Endothelial cell (in vitro differentiated cells): ENCODE data around the gene IBA57. TPM values are rescaled to one million over a fixed set of nuclear protein-coding genes. Genes with fewer than 3 reads are reported as not detected.

ENCODE experiments used
- DNase-seq: peaks from one replicate; pipeline ENCODE4 v3.0.0; 2021; ENCODE audit warnings: low spot score
- H3K27ac Mint-ChIP-seq: one replicate; pipeline ENCODE4 v1.8.0; 2021; ENCODE audit warnings: mixed read lengths, inconsistent platforms; ENCODE audit not compliant: unreplicated experiment
- H3K27me3 Mint-ChIP-seq: one replicate; pipeline ENCODE4 v1.8.0; 2021; ENCODE audit warnings: mild to moderate bottlenecking, moderate library complexity, mixed read lengths, inconsistent platforms; ENCODE audit not compliant: unreplicated experiment
- H3K36me3 Mint-ChIP-seq: one replicate; pipeline ENCODE4 v1.8.0; 2021; ENCODE audit warnings: mild to moderate bottlenecking, low read depth, mixed read lengths, inconsistent platforms; ENCODE audit not compliant: unreplicated experiment
- H3K4me1 Mint-ChIP-seq: one replicate; pipeline ENCODE4 v1.8.0; 2021; ENCODE audit warnings: mild to moderate bottlenecking, mixed read lengths, inconsistent platforms; ENCODE audit not compliant: unreplicated experiment
- H3K4me3 Mint-ChIP-seq: one replicate; pipeline ENCODE4 v1.8.0; 2021; ENCODE audit warnings: mild to moderate bottlenecking, mixed read lengths, inconsistent platforms; ENCODE audit not compliant: unreplicated experiment
- H3K9me3 Mint-ChIP-seq: one replicate; pipeline ENCODE4 v1.8.0; 2021; ENCODE audit warnings: mixed read lengths, inconsistent platforms; ENCODE audit not compliant: unreplicated experiment
- CTCF ChIP-seq: fragments of 200-600 bp; sonication (generic); IDR thresholded peaks from one replicate; pipeline ENCODE4 v1.5.0; 2021; ENCODE audit warnings: antibody characterized with exemption; ENCODE audit not compliant: unreplicated experiment
- total RNA-seq: library from RNA; stranded (reverse); fragmentation: NEBNext Ultra II Directional; extraction: Animal tissue kit (Norgen Biotek cat#: 25700); gene quantifications from one replicate; pipeline ENCODE4 v1.2.1, GENCODE V29; 2021; ENCODE audit not compliant: unreplicated experiment

Gene IBA57
- total RNA-seq, 1 donor from 2014 or later = 11.5 TPM

- Mint-ChIP-seq H3K4me1 (no peaks in the 10 kb centered on the region), H3K27me3 (peaks cover 8% of the 10 kb centered on the region), H3K36me3 (no peaks in the 10 kb centered on the region), H3K9me3 (no peaks in the 10 kb centered on the region), H3K4me3 (peak overlapping the region; percentile 74), H3K27ac (no peak overlapping the region)
- peak; percentile 86 for DNase-seq
- TF ChIP-seq CTCF = no peak
Observed at GRCh38 chr1:228212966-228213844, 47.6 kb downstream of the IBA57 start.

- no peak overlapping the region for H3K27ac Mint-ChIP-seq
- no peaks in the 10 kb centered on the region for H3K36me3 Mint-ChIP-seq
- H3K9me3 Mint-ChIP-seq = no peaks in the 10 kb centered on the region
- no peaks in the 10 kb centered on the region for H3K4me1 Mint-ChIP-seq
- peaks cover 8% of the 10 kb centered on the region for H3K27me3 Mint-ChIP-seq
- peak overlapping the region; percentile 81 for H3K4me3 Mint-ChIP-seq
- DNase-seq = no peak
- TF ChIP-seq CTCF = no peak
Observed at GRCh38 chr1:228213917-228214808, 48.6 kb downstream of the IBA57 start.

- Mint-ChIP-seq H3K4me3 (no peak overlapping the region), H3K27me3 (peaks cover 8% of the 10 kb centered on the region), H3K4me1 (no peaks in the 10 kb centered on the region), H3K36me3 (no peaks in the 10 kb centered on the region), H3K9me3 (no peaks in the 10 kb centered on the region), H3K27ac (no peak overlapping the region)
- no peak for TF ChIP-seq CTCF
- no peak for DNase-seq
Observed at GRCh38 chr1:228214921-228215662, 49.5 kb downstream of the IBA57 start.

GRCh38 chr1:228215663-228216116, 50.1 kb downstream of the IBA57 start:
- no peaks in the 10 kb centered on the region for H3K9me3 Mint-ChIP-seq
- no peak for DNase-seq
- no peak overlapping the region for H3K27ac Mint-ChIP-seq
- H3K4me1 Mint-ChIP-seq = no peaks in the 10 kb centered on the region
- peaks cover 7% of the 10 kb centered on the region for H3K27me3 Mint-ChIP-seq
- H3K4me3 Mint-ChIP-seq = no peak overlapping the region
- H3K36me3 Mint-ChIP-seq = peaks cover 1% of the 10 kb centered on the region
- no peak for TF ChIP-seq CTCF
